ENCODE results near the gene DPH3.

- TF ChIP-seq ELF4 (IDR thresholded peaks at IDR 0.05) (peak; percentile 85; the same call in 1 of the 2 replicates), FOXM1 (IDR thresholded peaks at IDR 0.05; ENCODE audit: borderline replicate concordance) (no peak), CTBP1 (IDR thresholded peaks at IDR 0.05; ENCODE audit: borderline replicate concordance) (no peak), ZNF384 (IDR thresholded peaks at IDR 0.05) (no peak), ARNT (IDR thresholded peaks at IDR 0.05) (no peak), FOXA1 (IDR thresholded peaks at IDR 0.05) (no peak), FOXK2 (IDR thresholded peaks at IDR 0.05) (no peak), SP1 (IDR thresholded peaks at IDR 0.05) (no peak), HDGF (IDR thresholded peaks at IDR 0.05; ENCODE audit: borderline replicate concordance) (no peak), TARDBP (IDR thresholded peaks at IDR 0.05) (no peak), L3MBTL2 (conservative IDR thresholded peaks at IDR 0.05) (peak; percentile 53), BHLHE40 (IDR thresholded peaks at IDR 0.05; ENCODE audit: borderline replicate concordance) (no peak), LEF1 (IDR thresholded peaks at IDR 0.05; ENCODE audit: borderline replicate concordance) (no peak), PKNOX1 (IDR thresholded peaks at IDR 0.05) (peak; percentile 90)
Observed at GRCh38 chr3:16264708-16265454, at the start of gene DPH3, which contains the start of gene OXNAD1.

Measured in HEK293T (cell line).